ENCODE measurements around the gene HPS5. TPM values are rescaled to one million over a fixed set of nuclear protein-coding genes. Genes with fewer than 3 reads are reported as not detected.

HPS5 gene
- total and polyA plus RNA-seq, 2 of the 13 experiments (the other 11 are each of a cell fraction or from before 2014, with no cell fraction given), result 6.6 to 25.5 TPM

- TF ChIP-seq THAP7 (CRISPR knock-in tag; IDR thresholded peaks at IDR 0.05) (no peak), BHLHE40 (IDR thresholded peaks at IDR 0.05; ENCODE audit: low read length) (no peak), JARID2 (CRISPR knock-in tag; IDR thresholded peaks at IDR 0.05; ENCODE audit: insufficient replicate concordance) (no peak), ZNF503 (CRISPR knock-in tag; IDR thresholded peaks at IDR 0.05) (no peak), SOX5 (CRISPR knock-in tag; IDR thresholded peaks at IDR 0.05; ENCODE audit: borderline replicate concordance) (peak; percentile 42; the same call in 1 of the 2 replicates), RNF219 (CRISPR knock-in tag; IDR thresholded peaks at IDR 0.05) (no peak), ATF6 (CRISPR knock-in tag; conservative IDR thresholded peaks at IDR 0.05) (no peak), MED1 (CRISPR knock-in tag; IDR thresholded peaks at IDR 0.05) (peak; percentile 55), MIER3 (CRISPR knock-in tag; IDR thresholded peaks at IDR 0.05; ENCODE audit: borderline replicate concordance) (peak; percentile 61; the same call in 1 of the 2 replicates), HHEX (CRISPR knock-in tag; IDR thresholded peaks at IDR 0.05) (no peak), ZNF678 (CRISPR knock-in tag; IDR thresholded peaks at IDR 0.05) (no peak), RARA (CRISPR knock-in tag; IDR thresholded peaks at IDR 0.05) (peak; percentile 75), SOX6 (IDR thresholded peaks at IDR 0.05) (no peak), SOX6 (CRISPR knock-in tag; IDR thresholded peaks at IDR 0.05) (0 out of 2 replicates have a peak, but pooled peaks have one; percentile 26), ZNF597 (CRISPR knock-in tag; IDR thresholded peaks at IDR 0.05) (no peak), CHD2 (IDR thresholded peaks at IDR 0.05; ENCODE audit: low read depth, low read length) (no peak), FOXP1 (IDR thresholded peaks at IDR 0.05) (no peak), FOXP1 (CRISPR knock-in tag; IDR thresholded peaks at IDR 0.05) (peak; percentile 65), TCF12 (IDR thresholded peaks at IDR 0.05) (no peak), TCF12 (CRISPR knock-in tag; IDR thresholded peaks at IDR 0.05) (no peak), NBN (conservative IDR thresholded peaks at IDR 0.05) (no peak), SRF (IDR thresholded peaks at IDR 0.05; ENCODE audit: low read depth, low read length) (no peak)
Observed at GRCh38 chr11:18239655-18240054, 82.3 kb downstream of the HPS5 start (continued).
